Stimulated activated CD4-positive, alpha-beta T cell treated with anti-CD3 and anti-CD28 coated beads, Interleukin-1b, Interleukin-23, amount 100 ng/mL, for 4 hours (primary cell): ENCODE results near the gene KRT34.

Source experiments
- DNase-seq, 2 donors: peaks; one replicate each; pipeline ENCODE4 v3.0.0-alpha.2; 2020; ENCODE audit warnings: low read depth in 2 of 2

Gene KRT34

GRCh38 chr17:41332239-41332638 lies 49.9 kb downstream of the KRT34 start:
- DNase-seq, result no peak

GRCh38 chr17:41331606-41332005 lies 50.5 kb downstream of the KRT34 start:
- no peak for DNase-seq

- no peak for DNase-seq
Observed at GRCh38 chr17:41329279-41329948, 52.7 kb downstream of the KRT34 start.

- DNase-seq, result no peak
Observed at GRCh38 chr17:41328207-41328606, 53.9 kb downstream of the KRT34 start.
